Hepatocyte (in vitro differentiated cells): ENCODE results near the gene WWTR1.

ENCODE experiments used
- CTCF ChIP-seq: fragments of 200-600 bp; sonication (generic); IDR thresholded peaks from 2 replicates; pipeline ENCODE4 v1.5.1; 2016; ENCODE audit warnings: antibody characterized with exemption, mild to moderate bottlenecking; ENCODE audit not compliant: poor library complexity
- EZH2 ChIP-seq: fragments of 200-600 bp; sonication (generic); IDR thresholded peaks from 2 replicates; pipeline ENCODE4 v1.6.1; 2016; ENCODE audit warnings: antibody characterized with exemption, mild to moderate bottlenecking, borderline replicate concordance
- EZH2phosphoT487 ChIP-seq: fragments of 200-600 bp; sonication (generic); IDR thresholded peaks from one replicate; pipeline ENCODE4 v1.6.1; 2018; ENCODE audit warnings: antibody characterized with exemption, mild to moderate bottlenecking, low read depth, moderate library complexity; ENCODE audit not compliant: unreplicated experiment, severe bottlenecking

- no peak for TF ChIP-seq CTCF
- TF ChIP-seq EZH2 = no peak
- TF ChIP-seq EZH2phosphoT487 = no peak
These were observed 402 bp downstream of the WWTR1 start for GRCh38 chr3:149657321-149657925.
